GM12892 (cell line): ENCODE measurements around the gene ZNF605. TPM values are rescaled to one million over a fixed set of nuclear protein-coding genes. Genes with fewer than 3 reads are reported as not detected.
"Not testable (repeated sequence)": the region's sequence is repeated elsewhere in the genome, so short reads cannot be mapped to it uniquely, and the experiment has no call there.

Experiments used
- DNase-seq: peaks from one replicate; pipeline ENCODE4 v3.0.0; 2011; ENCODE audit not compliant: insufficient read length
- FAIRE-seq: peaks from 2 replicates; lab custom pipeline; 2011; peaks lifted over from hg19 to GRCh38; lab: Jason Lieb, UNC
- POLR2A ChIP-seq: IDR thresholded peaks from 2 replicates; pipeline ENCODE4 v1.6.1; 2011; ENCODE audit warnings: low read depth, low read length, control low read depth
- POLR2AphosphoS5 ChIP-seq: IDR thresholded peaks from 2 replicates; pipeline ENCODE4 v1.6.1; 2011; ENCODE audit warnings: low read depth, low read length, control low read depth
- TAF1 ChIP-seq: IDR thresholded peaks from 2 replicates; pipeline ENCODE4 v1.6.1; 2011; ENCODE audit warnings: low read depth, mild to moderate bottlenecking, control low read depth, low read length, borderline replicate concordance
- polyA plus RNA-seq: library from polyadenylated mRNA; unstranded; fragments of >200 nt; gene quantifications from one replicate; pipeline ENCODE4 v1.2.1, GENCODE V29; 2012; ENCODE audit warnings: missing spikeins, inconsistent platforms; ENCODE audit not compliant: missing spikeins

ZNF605 gene
- 4.8 TPM for polyA plus RNA-seq

- FAIRE-seq, result peak; percentile 92
- DNase-seq, result peak; percentile 93
- TF ChIP-seq POLR2A (peak; percentile 31; the same call in 1 of the 2 replicates), POLR2AphosphoS5 (no peak), TAF1 (no peak)
These were observed at the start of gene ZNF605 for GRCh38 chr12:132956011-132956788. Gene ZNF605, minus strand, starts transcription at chr12:132956306. Its CDS starts 10,671 bp downstream, at chr12:132945635.

- FAIRE-seq (no peak), DNase-seq (no peak)
These were observed 42.6 kb upstream of the ZNF605 start for GRCh38 chr12:132998741-132999140.

GRCh38 chr12:132986885-132987225 is 30.7 kb upstream of the ZNF605 start:
- FAIRE-seq (no peak), DNase-seq (no peak)
- no peak for TF ChIP-seq POLR2A
- TF ChIP-seq TAF1, result no peak
- no peak for TF ChIP-seq POLR2AphosphoS5

More at GRCh38 chr12:132998741-132999140, 42.6 kb upstream of the ZNF605 start:
- TF ChIP-seq POLR2A (no peak), POLR2AphosphoS5 (no peak), TAF1 (no peak)

DNA sequence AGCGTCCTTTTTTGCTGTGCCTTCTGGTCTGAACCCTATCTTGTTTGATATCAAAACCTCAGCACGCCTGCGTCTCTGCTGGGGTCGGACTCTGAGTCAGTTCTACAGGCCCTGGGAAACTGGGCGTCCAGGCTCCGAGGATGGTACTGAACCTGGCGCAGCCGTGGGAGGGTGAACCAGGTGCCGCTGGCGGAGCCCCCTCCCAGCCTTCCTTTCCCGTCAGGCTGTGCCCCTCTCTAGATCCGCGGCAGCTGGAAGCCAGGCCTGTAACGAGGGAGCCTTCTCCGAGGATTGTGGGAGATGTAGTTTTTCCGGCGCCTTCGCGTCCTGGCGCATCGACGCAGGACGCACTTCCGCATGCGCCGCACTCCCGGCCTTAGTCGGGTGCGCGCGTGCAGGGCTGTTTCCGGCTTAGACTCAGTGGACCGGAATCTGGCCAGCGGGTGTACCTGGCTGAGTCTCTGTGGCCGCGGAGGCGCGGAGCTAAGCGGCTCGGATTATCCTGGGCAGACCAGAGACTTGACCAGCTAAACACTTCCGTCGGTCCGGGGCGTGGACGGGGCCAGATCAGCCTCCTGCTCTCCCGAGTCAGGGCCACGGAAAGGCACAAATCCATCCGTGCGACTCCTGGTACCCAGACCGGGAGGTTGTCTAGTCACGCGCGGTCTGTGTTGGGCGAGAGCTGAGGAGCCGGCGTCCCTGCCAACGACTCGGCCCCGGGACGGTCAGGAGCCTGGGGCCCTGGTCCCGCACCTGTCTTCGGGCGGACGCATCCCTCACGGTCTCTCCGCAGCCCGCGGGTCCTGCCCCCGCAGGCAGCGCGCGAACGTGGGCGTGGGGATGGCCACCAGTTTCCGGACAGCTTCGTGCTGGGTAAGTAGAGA is 30.1 kb upstream of the ZNF605 start, which contains the start of gene ZNF26:
Gene ZNF26, plus strand, starts transcription at position 367 of the 884 bp plus-strand sequence. Its CDS starts 474 bp downstream, at position 841.
- FAIRE-seq (peak; percentile 98), DNase-seq (peak; percentile 87)
- TF ChIP-seq POLR2AphosphoS5, result peak; percentile 92
- TF ChIP-seq TAF1, result peak; percentile 89; the same call in 1 of the 2 replicates
- peak; percentile 94 for TF ChIP-seq POLR2A

DNA sequence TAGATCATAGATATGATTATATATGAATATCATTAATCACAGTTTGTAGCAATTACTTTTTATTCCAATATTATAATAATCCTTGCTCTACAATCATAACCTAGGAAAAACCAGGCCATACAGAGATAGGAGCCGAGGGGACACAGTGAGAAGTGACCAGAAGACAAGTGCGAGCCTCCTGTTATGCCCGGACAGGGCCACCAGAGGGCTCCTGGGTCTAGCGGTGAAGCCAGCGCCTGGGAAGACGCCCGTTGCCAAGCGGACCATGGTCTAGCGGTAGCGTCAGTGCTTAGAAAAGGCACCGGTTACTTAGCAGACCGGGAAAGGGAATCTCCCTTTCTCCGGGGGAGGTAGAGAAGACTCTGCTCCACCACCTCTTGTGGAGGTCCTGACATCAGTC is 20.8 kb upstream of the ZNF605 start:
- not testable (repeated sequence) for DNase-seq, FAIRE-seq

GRCh38 chr12:132972374-132972773 is 16.3 kb upstream of the ZNF605 start:
- no peak for FAIRE-seq
- no peak for TF ChIP-seq TAF1
- no peak for TF ChIP-seq POLR2AphosphoS5
- no peak for TF ChIP-seq POLR2A
- no peak for DNase-seq

- TF ChIP-seq TAF1, result no peak
- TF ChIP-seq POLR2A, result no peak
- TF ChIP-seq POLR2AphosphoS5, result no peak
- no peak for DNase-seq
- FAIRE-seq, result no peak
These were observed 11.6 kb upstream of the ZNF605 start for GRCh38 chr12:132967736-132968135.

- TF ChIP-seq POLR2AphosphoS5, result no peak
- no peak for DNase-seq
- no peak for FAIRE-seq
These were observed 10.7 kb upstream of the ZNF605 start for GRCh38 chr12:132966676-132967415.

DNA sequence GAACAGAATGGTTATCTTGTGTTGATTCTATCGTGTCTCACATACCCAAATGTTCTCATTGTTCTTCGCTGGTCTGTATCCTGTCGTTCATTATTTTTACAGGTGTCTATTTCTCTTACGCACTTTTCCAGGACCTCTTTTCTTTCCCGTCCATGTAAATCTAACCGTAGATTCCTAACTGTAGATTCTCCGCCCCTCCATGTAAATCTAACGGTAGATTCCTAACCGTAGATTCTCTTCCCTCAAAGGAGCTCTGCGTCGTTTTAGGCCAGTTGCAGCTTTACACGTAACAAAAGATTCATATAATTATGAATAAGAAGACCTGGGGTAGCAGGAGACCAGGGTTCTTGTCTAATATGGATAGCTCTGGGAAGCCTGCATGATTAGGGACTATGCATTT is 9.7 kb upstream of the ZNF605 start:
- no peak for FAIRE-seq
- TF ChIP-seq TAF1 (no peak), POLR2A (no peak)
- DNase-seq, result no peak

DNA sequence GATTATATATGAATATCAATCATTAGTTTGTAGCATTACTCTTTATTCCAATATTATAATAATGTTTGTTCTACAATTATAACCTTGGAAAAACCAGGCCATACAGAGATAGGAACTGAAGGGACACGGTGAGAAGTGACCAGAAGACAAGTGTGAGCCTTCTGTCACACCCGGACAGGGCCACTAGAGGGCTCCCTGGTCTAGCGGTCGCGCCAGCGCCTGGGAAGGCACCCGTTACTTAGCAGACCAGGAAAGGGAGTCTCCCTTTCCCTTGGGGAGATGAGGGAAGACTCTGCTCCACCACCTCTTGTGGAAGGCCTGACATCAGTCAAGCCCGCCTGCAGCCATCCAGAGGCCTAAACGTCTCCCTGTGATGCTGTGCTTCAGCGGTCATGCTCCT is 7.8 kb upstream of the ZNF605 start:
- not testable (repeated sequence) for DNase-seq, FAIRE-seq

- FAIRE-seq, DNase-seq: not testable (repeated sequence)
These were observed 5.7 kb upstream of the ZNF605 start for GRCh38 chr12:132961790-132962189.
